ENCODE measurements around the gene PLEKHA6.

Gene PLEKHA6

GRCh38 chr1:204363335-204364114, 3.8 kb upstream of the PLEKHA6 start:
- peak overlapping the region; percentile 41 for H3K4me3 ChIP-seq (ENCODE audit: low read depth, low read length)
- peak; percentile 85 for TF ChIP-seq CTCF (IDR thresholded peaks at IDR 0.05; ENCODE audit: low read depth, low read length, missing control alignments)
- in situ Hi-C loops (cut with HindIII; ENCODE audit: low sequenced_read_pairs): loop anchor here (5.0 to 10.0 kb wide), 2 partner anchors 149 to 496 kb away; partner anchors contain the start of gene GOLT1A
- peak; percentile 35 for DNase-seq (ENCODE audit: low read depth)

- no peak for TF ChIP-seq CTCF (IDR thresholded peaks at IDR 0.05; ENCODE audit: low read depth, low read length, missing control alignments)
- in situ Hi-C loops (cut with HindIII; ENCODE audit: low sequenced_read_pairs): loop anchor here (5.0 to 10.0 kb wide), 2 partner anchors 148 to 496 kb away; partner anchors contain the start of gene GOLT1A
- peak overlapping the region; percentile 41 for H3K4me3 ChIP-seq (ENCODE audit: low read depth, low read length)
- DNase-seq (ENCODE audit: low read depth): no peak
Measured at GRCh38 chr1:204362984-204363334, 3.2 kb upstream of the PLEKHA6 start.

- TF ChIP-seq CTCF (IDR thresholded peaks at IDR 0.05; ENCODE audit: low read depth, low read length, missing control alignments): no peak
- DNase-seq (ENCODE audit: low read depth): no peak
- in situ Hi-C loops (cut with HindIII; ENCODE audit: low sequenced_read_pairs): loop anchor here (5.0 to 10.0 kb wide), 2 partner anchors 147 to 494 kb away; partner anchors contain the start of gene GOLT1A
- H3K4me3 ChIP-seq (ENCODE audit: low read depth, low read length): no peak overlapping the region
Measured at GRCh38 chr1:204361781-204362180, 2.1 kb upstream of the PLEKHA6 start.

GRCh38 chr1:204361341-204361771, 1.6 kb upstream of the PLEKHA6 start:
- no peak for DNase-seq (ENCODE audit: low read depth)
- TF ChIP-seq CTCF (IDR thresholded peaks at IDR 0.05; ENCODE audit: low read depth, low read length, missing control alignments): no peak
- H3K4me3 ChIP-seq (ENCODE audit: low read depth, low read length): no peak overlapping the region
- in situ Hi-C loops (cut with HindIII; ENCODE audit: low sequenced_read_pairs): loop anchor here (5.0 to 10.0 kb wide), 2 partner anchors 147 to 494 kb away; partner anchors contain the start of gene GOLT1A

GRCh38 chr1:204360314-204360713, 585 bp upstream of the PLEKHA6 start:
- no peak overlapping the region for H3K4me3 ChIP-seq (ENCODE audit: low read depth, low read length)
- in situ Hi-C loops (cut with HindIII; ENCODE audit: low sequenced_read_pairs): loop anchor here (5.0 to 10.0 kb wide), 2 partner anchors 146 to 493 kb away; partner anchors contain the start of gene GOLT1A
- no peak for TF ChIP-seq CTCF (IDR thresholded peaks at IDR 0.05; ENCODE audit: low read depth, low read length, missing control alignments)

GRCh38 chr1:204359131-204359473, 627 bp downstream of the PLEKHA6 start:
- no peak for TF ChIP-seq CTCF (IDR thresholded peaks at IDR 0.05; ENCODE audit: low read depth, low read length, missing control alignments)
- no peak overlapping the region for H3K4me3 ChIP-seq (ENCODE audit: low read depth, low read length)
- DNase-seq (ENCODE audit: low read depth): no peak
- in situ Hi-C loops (cut with HindIII; ENCODE audit: low sequenced_read_pairs): no loop called here

More at GRCh38 chr1:204360314-204360713, 585 bp upstream of the PLEKHA6 start:
- DNase-seq (ENCODE audit: low read depth): no peak
